SK-N-SH treated with all-trans-retinoic acid at 6 μM for 48 hours (cell line): ENCODE data around the gene MROH7.

Experiments
- ARNTL ChIP-seq: fragments of 450-650 bp; formaldehyde crosslinking; IDR thresholded peaks from 2 replicates; pipeline ENCODE4 v1.5.0; 2020; ENCODE audit warnings: low read depth, mild to moderate bottlenecking, moderate library complexity, borderline replicate concordance
- BACH2 ChIP-seq: fragments of 250-450 bp; sonication (Bioruptor Pico); IDR thresholded peaks from 2 replicates; pipeline ENCODE4 v1.9.0; 2021; ENCODE audit warnings: mild to moderate bottlenecking, borderline replicate concordance
- CREB5 ChIP-seq: fragments of 250-450 bp; sonication (Bioruptor Pico); IDR thresholded peaks from 2 replicates; pipeline ENCODE4 v1.5.1; 2020; ENCODE audit warnings: low read depth, mild to moderate bottlenecking, moderate library complexity
- OSR1 ChIP-seq: fragments of 250-450 bp; sonication (Bioruptor Pico); IDR thresholded peaks from 2 replicates; pipeline ENCODE4 v1.8.0; 2022; ENCODE audit warnings: moderate library complexity, mild to moderate bottlenecking, inconsistent platforms
- SNAI2 ChIP-seq: fragments of 250-450 bp; sonication (Bioruptor Pico); IDR thresholded peaks from 2 replicates; pipeline ENCODE4 v1.5.0; 2020; ENCODE audit warnings: mild to moderate bottlenecking, moderate library complexity
- ZC3H10 ChIP-seq: fragments of 250-450 bp; sonication (Bioruptor Pico); IDR thresholded peaks from 2 replicates; pipeline ENCODE4 v1.5.1; 2021; ENCODE audit warnings: mild to moderate bottlenecking, moderate library complexity
- ZFP3 ChIP-seq: fragments of 250-450 bp; sonication (Bioruptor Pico); IDR thresholded peaks from 2 replicates; pipeline ENCODE4 v1.5.0; 2020; ENCODE audit warnings: mild to moderate bottlenecking, moderate library complexity
- ZNF70 ChIP-seq: fragments of 450-650 bp; formaldehyde crosslinking; IDR thresholded peaks from 2 replicates; pipeline ENCODE4 v1.5.0; 2020; ENCODE audit warnings: mild to moderate bottlenecking, moderate library complexity
- ZNF8 ChIP-seq: fragments of 450-650 bp; formaldehyde crosslinking; IDR thresholded peaks from 2 replicates; pipeline ENCODE4 v1.5.0; 2020; ENCODE audit warnings: mild to moderate bottlenecking, moderate library complexity
- TF ChIP-seq, protein P1 (sequence below): fragments of 250-450 bp; sonication (Bioruptor Pico); IDR thresholded peaks from 2 replicates; pipeline ENCODE4 v1.8.0; 2020; ENCODE audit warnings: mild to moderate bottlenecking, moderate library complexity, borderline replicate concordance
- TF ChIP-seq, protein P2 (sequence below): fragments of 250-450 bp; sonication (Bioruptor Pico); IDR thresholded peaks from 2 replicates; pipeline ENCODE4 v1.8.0; 2021; ENCODE audit warnings: low read depth, mild to moderate bottlenecking, moderate library complexity, borderline replicate concordance

DNA sequence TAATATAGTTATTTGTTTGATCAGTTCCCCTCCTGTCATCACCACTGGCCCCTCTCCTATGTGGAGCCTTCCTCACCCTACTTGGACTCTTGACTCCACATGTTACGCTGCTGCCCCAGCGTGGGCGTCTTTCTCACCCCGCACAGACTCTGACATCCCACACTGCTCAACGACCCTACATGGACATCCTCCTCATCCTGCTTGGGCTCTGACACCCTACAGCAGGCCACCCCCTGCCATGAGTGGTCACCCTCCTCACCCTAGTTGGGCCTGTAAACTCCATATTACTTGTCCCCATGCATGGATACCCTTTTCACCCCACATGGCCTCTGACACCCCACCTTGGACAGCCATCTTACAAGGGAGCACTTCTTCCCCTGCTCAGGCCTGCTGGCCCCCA, 95.1 kb downstream of the MROH7 start:
- TF ChIP-seq ZNF70 (CRISPR knock-in tag), result no peak
- no peak for TF ChIP-seq OSR1 (CRISPR knock-in tag)
- TF ChIP-seq CREB5, result no peak
- TF ChIP-seq ZFP3 (CRISPR knock-in tag), result no peak
- no peak for TF ChIP-seq BACH2 (CRISPR knock-in tag)
- TF ChIP-seq ZNF8 (CRISPR knock-in tag), result no peak
- TF ChIP-seq, protein P1, sequence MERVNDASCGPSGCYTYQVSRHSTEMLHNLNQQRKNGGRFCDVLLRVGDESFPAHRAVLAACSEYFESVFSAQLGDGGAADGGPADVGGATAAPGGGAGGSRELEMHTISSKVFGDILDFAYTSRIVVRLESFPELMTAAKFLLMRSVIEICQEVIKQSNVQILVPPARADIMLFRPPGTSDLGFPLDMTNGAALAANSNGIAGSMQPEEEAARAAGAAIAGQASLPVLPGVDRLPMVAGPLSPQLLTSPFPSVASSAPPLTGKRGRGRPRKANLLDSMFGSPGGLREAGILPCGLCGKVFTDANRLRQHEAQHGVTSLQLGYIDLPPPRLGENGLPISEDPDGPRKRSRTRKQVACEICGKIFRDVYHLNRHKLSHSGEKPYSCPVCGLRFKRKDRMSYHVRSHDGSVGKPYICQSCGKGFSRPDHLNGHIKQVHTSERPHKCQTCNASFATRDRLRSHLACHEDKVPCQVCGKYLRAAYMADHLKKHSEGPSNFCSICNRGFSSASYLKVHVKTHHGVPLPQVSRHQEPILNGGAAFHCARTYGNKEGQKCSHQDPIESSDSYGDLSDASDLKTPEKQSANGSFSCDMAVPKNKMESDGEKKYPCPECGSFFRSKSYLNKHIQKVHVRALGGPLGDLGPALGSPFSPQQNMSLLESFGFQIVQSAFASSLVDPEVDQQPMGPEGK (CRISPR knock-in tag), result no peak
- no peak for TF ChIP-seq ARNTL (CRISPR knock-in tag)
- TF ChIP-seq SNAI2 (CRISPR knock-in tag), result no peak
- TF ChIP-seq ZC3H10 (CRISPR knock-in tag), result no peak
- TF ChIP-seq, protein P2, sequence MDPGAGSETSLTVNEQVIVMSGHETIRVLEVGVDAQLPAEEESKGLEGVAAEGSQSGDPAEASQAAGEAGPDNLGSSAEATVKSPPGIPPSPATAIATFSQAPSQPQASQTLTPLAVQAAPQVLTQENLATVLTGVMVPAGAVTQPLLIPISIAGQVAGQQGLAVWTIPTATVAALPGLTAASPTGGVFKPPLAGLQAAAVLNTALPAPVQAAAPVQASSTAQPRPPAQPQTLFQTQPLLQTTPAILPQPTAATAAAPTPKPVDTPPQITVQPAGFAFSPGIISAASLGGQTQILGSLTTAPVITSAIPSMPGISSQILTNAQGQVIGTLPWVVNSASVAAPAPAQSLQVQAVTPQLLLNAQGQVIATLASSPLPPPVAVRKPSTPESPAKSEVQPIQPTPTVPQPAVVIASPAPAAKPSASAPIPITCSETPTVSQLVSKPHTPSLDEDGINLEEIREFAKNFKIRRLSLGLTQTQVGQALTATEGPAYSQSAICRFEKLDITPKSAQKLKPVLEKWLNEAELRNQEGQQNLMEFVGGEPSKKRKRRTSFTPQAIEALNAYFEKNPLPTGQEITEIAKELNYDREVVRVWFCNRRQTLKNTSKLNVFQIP, result no peak
